ENCODE results near the gene PRRT3.
"Not testable (repeated sequence)": the region's sequence is repeated elsewhere in the genome, so short reads cannot be mapped to it uniquely, and the experiment has no call there.

PRRT3 gene

DNA sequence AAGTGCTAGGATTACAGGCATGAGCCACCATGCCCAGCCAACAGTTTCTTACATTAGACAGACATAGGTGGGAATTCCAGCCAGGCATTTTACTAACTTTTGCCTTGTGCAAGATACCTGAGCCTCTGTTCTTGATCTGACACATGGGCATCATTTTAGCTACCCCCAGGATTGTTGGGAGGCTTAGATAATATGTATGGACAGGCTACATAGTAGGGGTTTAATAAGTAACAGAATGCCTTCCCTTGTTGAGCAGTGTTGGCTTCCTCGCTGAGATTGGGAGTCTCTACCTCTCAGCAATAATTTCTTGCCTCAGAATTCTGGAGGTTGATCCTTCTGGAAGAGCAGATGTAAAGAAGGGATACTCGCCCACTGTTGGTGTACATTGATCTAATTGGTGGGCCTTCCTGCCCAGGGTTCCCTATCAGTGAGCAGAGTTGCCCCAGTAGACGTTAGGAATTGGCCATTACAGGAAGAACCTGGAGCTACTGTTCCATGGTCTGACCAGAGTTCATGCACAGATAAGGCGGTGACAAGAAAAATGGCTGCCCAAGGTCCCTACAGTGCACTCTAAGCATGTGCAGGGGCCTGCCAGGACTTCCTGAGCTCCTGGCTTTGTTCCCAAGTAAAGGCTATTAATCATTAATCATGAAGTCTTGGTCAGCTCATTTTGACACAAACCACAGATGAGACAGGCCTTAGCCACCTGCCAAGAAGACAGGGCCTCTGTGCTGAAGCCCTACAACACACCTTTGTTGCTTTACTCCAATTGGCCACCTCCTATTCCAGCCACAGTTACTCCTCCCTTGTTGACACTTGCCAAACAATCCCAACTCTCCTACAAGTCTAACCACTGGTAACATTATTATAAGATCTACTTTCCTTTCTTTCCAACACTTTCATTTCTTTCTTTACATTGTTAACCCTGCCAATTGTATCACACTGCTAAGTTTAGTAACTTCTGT lies 54.5 kb downstream of the PRRT3 start:
- no peak for DNase-seq (ENCODE audit: low read depth)

DNA sequence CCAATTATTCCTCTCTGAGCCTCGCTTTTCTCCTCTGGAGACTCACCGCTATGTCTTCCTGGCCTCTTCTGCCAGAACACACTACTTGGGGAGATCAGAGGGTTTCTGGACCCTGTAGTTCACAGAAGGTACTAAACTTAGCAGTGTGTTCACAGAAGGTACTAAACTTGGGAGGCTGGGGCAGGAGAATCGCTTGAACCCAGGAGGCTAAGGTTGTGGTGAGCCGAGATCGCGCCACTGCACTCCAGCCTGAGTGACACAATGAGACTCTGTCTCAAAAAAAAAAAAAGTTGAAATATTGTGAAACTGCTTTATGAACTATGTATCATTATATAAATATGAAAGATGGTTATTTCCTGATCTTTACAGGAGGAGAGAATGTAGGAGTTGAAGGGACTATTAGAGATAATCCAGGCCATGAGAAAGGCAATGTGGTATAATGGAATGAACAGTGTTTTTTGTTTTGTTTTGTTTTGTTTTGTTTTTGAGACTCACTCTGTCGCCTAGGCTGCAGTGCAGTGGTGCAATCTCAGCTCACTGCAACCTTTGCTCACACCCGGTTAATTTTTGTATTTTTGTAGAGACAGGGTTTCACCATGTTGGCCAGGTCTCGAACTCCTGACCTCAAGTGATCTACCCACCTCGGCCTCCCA lies 55.3 kb downstream of the PRRT3 start:
- not testable (repeated sequence) for DNase-seq (ENCODE audit: low read depth)

DNA sequence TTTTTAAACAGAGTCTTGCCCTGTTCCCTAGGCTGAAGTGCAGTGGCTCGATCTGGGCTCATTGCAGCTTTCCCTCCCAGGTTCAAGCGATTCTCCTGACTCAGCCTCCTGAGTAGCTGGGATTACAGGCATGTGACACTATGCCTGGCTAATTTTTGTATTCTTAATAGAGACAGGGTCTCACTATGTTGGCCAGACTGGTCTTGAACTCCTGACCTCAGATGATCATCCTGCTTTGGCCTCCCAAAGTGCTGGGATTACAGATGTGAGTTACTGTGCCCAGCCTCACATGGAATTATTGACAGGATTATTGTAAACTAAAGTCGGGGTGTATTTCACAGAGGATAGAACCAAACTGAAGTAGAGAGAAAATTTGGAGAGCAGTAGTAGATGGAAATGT lies 56.5 kb downstream of the PRRT3 start:
- DNase-seq (ENCODE audit: low read depth): not testable (repeated sequence)
